HG02588 (cell line): ENCODE data around the gene PHF19.

Experiments used
- ATAC-seq: cut with Tn5 transposase; IDR thresholded peaks from one replicate; pipeline ENCODE4 v1.9.1; 2021; ENCODE audit warnings: mild to moderate bottlenecking, moderate library complexity; ENCODE audit not compliant: unreplicated experiment

The PHF19 gene

GRCh38 chr9:120914396-120914795, 37.4 kb upstream of the PHF19 start:
- no peak for ATAC-seq

GRCh38 chr9:120913647-120914264, 36.8 kb upstream of the PHF19 start:
- ATAC-seq, result no peak

- ATAC-seq, result no peak
Observed at GRCh38 chr9:120912958-120913646, 36.1 kb upstream of the PHF19 start.

GRCh38 chr9:120911295-120911837, 34.4 kb upstream of the PHF19 start:
- ATAC-seq, result no peak

DNA sequence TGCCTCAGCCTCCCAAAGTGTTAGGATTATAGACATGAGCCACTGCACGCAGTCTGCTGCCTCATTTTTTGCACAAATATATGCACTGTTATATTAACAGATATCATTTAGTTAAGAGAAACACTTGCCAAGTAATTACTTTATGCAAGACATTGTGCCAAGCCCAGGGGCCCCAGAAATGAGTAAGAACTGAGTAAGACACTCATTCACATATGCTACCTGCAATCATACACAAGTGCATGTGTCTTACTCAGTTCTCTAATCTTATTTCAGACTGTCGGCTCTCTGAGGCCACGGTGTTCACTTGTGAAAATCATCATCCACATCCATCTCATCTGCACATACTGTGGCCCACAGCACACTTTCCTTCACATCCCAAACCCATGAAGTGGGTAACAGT, 33.7 kb upstream of the PHF19 start:
- ATAC-seq, result no peak

DNA sequence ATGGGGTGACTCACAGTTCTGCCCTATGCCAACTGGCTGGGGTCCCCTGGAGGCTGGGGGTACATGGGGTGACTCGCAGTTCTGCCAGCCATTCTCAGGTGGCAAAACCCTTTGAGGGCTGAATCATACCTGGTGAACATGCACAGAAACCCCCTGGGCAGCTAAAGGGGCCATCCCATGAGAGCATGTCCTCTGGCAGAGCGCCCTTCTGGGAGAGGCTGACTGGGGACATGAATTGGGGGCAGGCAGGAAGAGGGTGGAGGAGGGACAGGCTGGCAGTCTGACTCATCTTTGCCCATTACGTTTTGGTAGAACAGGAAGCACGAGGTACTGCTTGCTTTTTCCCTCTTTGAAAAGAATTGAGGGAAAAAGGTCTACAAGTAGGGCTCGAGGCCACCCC, 32.9 kb upstream of the PHF19 start:
- no peak for ATAC-seq

DNA sequence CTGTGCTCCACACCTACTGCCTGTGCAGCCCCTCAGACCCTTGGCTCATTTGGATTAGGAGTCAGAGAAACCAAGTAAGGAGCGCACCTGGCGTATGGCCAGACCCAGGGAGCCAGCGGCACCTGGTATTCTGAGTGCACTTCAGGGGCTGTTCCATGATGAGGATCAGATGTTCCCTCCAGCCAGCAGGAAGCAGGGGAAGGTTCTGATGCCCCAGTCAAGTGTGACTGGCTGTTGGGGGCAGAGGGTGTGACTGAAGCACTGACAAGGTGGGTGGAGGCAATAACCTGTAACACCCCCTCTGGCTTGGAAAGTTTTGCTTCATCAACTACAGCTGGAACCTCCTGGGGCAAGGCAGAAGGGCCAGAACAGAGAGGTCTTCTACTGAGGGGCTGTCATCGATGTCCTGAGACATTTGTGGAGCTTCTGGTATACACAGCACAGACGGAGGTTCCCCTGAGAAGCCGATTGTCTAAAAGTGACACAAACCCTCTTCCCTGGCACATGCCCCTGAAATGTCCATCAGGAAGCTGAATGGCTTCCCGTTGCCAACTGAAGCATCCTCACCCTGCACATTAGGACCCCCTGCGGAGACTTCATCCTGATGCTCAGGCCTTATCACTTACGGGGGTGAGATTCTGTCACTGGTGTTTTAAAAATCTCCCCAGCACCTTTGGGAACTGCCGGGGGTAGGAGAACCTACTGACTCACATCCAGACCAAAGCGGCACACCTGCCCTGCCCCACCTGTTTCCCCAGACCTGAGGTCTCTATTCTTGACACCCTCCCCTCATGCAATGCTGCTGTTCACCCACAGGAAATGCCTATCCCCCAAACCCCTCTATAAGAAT, 28.6 kb upstream of the PHF19 start:
- ATAC-seq, result no peak

DNA sequence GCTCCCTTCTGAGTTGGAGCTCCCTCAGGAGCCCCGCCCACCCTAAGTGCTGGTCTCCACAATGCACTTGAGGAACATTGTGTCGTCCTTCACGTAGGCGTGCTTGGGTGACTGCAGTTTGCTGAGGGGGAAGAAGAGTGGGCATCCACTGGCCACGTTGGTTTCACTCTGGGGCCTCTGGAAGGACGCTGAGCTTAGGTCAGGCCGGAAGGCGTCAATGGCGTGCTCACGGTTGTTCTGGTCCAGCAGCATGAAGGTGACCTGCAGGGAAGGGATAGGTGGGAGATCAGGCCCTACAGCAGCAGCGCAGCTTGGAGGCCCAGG, 28.0 kb upstream of the PHF19 start:
- ATAC-seq, result no peak

- ATAC-seq, result no peak
Observed at GRCh38 chr9:120904061-120904977, 27.3 kb upstream of the PHF19 start.

DNA sequence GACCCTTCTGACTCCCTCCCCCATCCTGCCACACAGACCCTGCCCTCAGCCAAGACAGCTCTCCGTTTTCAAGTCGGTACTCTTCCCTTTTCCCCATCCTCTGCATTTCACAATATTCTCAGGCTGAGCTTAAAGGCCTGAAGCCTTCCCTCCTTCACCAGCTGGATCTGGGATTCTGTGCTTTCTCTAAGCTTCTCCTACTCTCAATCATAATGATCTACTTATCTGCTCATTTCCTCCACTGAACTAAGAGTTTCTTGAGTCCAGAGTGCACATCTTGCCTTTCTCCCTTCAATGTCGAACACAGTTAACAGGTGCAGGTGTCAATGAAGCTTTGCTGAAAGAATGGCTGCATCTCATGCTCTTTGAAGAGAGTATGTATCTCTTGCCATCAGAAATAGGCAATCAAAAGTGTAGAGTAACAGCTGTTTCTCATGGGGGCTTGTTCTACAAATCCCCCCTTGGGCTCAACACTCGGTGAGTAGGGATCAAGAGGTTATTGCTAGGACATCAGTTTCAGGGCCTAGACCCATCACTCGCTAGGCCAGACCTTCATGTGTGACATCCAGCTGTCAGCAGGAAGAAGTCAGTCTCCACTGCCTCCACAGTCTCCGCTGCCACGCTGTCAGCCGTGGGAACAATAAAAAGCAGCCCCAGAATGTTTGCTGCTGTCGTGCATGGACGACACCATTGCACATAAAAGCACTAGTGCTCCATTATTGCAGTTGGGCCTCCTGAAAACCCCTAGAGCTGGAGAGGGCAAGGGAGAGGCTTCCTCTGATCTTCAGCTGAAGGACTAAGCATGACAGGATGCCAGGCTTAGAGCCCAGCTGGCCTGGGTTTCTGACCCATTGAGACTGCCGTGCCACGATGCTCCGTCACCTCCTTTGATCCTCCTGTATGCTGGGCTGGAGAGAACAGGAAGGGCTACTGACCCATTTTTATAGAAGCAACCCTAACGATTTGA, 25.9 kb upstream of the PHF19 start:
- no peak for ATAC-seq

- no peak for ATAC-seq
Observed at GRCh38 chr9:120901755-120902568, 25.0 kb upstream of the PHF19 start.

DNA sequence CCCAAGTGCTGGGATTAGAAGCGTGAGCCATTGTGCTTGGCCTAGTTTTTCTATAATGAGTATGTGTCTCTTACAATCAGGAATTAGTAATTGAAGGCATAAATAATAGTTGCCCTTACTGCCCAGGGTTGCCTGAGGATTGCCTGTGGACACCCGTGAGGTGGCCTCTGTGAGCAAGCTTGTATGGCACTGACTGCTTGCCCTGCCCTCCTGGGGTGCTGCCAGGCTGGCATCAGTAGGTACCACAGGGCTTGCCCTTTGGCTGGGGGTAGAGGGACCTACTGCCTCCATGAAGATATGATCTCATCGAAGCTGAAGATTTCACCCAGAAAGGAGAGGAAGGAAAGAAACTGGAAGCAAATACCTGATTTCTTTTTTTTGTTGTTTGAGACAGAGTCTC, 23.8 kb upstream of the PHF19 start:
- ATAC-seq, result no peak

DNA sequence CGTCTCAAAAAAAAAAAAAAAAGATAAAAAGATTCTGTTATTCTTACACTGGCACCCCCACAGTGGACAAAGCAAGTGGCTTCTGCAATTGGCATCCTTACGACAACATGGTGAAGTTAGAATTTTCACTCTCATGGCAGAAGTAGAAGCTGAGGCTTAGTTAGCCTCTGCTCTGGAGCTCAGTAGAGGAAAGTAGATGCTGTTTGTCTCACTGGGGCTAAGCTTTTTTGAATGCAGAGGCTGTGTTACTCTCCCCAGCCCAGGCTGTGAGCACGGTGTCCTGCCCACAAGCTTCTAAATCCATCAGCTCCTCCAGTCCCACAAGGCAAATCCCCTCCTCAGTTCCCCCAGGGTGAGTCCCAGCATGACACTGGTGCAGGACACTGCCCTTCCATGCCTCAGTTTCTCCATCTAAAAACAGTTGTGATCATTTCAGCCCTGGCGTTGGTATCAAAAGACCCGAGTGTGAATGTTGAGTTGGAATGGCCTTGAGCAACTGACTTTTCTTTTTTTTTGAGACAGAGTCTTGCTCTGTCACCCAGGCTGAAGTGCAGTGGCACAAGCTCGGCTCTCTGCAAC, 22.6 kb upstream of the PHF19 start:
- ATAC-seq, result no peak

GRCh38 chr9:120898396-120898795, 21.4 kb upstream of the PHF19 start:
- ATAC-seq, result no peak

- no peak for ATAC-seq
Observed at GRCh38 chr9:120895951-120896350, 19.0 kb upstream of the PHF19 start.

DNA sequence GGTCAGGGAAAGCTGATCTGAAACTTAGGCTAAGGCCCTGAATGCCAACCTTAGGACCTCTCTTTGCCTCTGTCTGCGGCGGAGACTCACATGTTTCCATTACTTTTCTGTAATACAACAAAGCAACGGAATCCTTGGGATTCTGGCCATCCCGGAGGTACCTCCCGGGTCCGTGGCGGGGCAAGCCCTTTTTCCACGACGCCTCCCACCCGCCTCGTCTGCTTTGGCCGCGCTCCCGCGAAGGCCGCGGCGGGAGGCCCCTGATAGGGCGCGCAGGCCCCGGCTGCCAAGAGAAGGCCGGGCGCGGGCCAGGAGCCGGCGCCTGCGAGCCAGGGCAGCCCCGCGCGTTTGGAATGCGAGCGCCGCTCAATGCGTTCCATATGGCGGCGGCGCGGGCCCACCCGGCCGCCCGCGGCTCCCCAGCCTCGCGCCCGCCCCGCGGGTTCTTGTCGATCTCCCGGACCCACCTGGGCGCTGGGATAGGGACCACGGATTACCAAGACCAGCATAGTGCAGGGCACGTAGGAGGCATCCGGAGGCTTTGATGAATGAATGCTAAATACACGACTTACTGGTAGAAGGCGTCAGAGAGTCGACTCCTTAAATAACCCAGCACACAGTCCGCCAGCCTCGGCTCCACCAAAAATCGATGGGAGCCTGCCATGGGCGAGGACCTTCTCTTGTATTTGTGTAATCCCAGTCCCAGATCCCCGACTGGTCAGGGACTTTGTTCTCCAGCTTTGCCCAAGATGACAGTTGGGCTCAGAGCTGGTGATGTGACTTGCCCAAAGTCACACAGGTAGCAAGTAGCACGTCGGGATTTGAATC, 17.5 kb upstream of the PHF19 start:
- ATAC-seq, result no peak

GRCh38 chr9:120893611-120894307, 16.8 kb upstream of the PHF19 start:
- no peak for ATAC-seq
